Left ventricle myocardium inferior (tissue), 1 donor: ENCODE measurements around the gene WDR82. TPM values are rescaled to one million over a fixed set of nuclear protein-coding genes. Genes with fewer than 3 reads are reported as not detected.

Source experiments
- DNase-seq: peaks from one replicate; pipeline ENCODE4 v3.0.0-alpha.2; 2020
- H3K27ac ChIP-seq: fragments of 200-600 bp; replicated peaks from 2 replicates; pipeline ENCODE4 v1.8.0; 2021
- H3K27me3 ChIP-seq: fragments of 200-600 bp; 2 replicates; pipeline ENCODE4 v1.8.0; 2021; ENCODE audit warnings: low read depth
- H3K36me3 ChIP-seq: fragments of 200-600 bp; 2 replicates; pipeline ENCODE4 v1.8.0; 2021
- H3K4me1 ChIP-seq: fragments of 200-600 bp; 2 replicates; pipeline ENCODE4 v1.8.0; 2021
- H3K4me3 ChIP-seq: fragments of 200-600 bp; 2 replicates; pipeline ENCODE4 v1.8.0; 2021; ENCODE audit warnings: mild to moderate bottlenecking, moderate library complexity
- H3K9me3 ChIP-seq: fragments of 200-600 bp; replicated peaks from 2 replicates; pipeline ENCODE4 v1.8.0; 2021
- intact Hi-C: fragments of 100-400 bp; cut with micrococcal nuclease; formaldehyde crosslinking; loops from one replicate; pipeline ENCODE4 v1.11.0; 2022
- total RNA-seq: library from RNA; stranded (reverse); fragmentation: NEBNext Ultra II Directional; extraction: Animal tissue kit (Norgen Biotek cat#: 25700); gene quantifications from one replicate; pipeline ENCODE4 v1.2.1, GENCODE V29; 2021
- TF ChIP-seq, protein P1 (sequence below): fragments of 200-600 bp; IDR thresholded peaks from 2 replicates; pipeline ENCODE4 v1.8.0; 2021; ENCODE audit warnings: antibody characterized with exemption, mild to moderate bottlenecking, borderline replicate concordance
- donor health status: DM: no; HTN: yes; CAD: no; lungs with severe emphysema.

Gene WDR82
- total RNA-seq, 1 donor from 2014 or later = 61.6 TPM

DNA sequence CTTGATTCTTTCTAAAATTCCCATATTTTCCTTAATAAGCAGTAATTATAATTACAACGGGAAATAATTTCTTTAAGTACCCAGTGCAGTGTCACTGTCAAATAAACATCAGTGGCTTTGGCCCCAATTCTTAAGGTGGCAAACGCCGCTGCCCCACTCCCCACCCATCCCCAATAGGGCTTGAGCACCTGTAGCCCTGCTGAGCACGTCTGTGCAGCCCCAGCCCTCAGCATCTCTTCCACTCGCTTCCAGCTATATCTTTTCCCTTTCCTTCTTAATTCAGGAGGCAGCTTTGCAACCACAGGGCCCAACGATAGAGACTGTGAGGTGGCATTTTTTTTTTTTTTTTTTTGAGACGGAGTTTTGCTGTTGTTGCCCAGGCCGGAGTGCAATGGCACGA is 23.8 kb downstream of the WDR82 start:
- TF ChIP-seq, protein P1, sequence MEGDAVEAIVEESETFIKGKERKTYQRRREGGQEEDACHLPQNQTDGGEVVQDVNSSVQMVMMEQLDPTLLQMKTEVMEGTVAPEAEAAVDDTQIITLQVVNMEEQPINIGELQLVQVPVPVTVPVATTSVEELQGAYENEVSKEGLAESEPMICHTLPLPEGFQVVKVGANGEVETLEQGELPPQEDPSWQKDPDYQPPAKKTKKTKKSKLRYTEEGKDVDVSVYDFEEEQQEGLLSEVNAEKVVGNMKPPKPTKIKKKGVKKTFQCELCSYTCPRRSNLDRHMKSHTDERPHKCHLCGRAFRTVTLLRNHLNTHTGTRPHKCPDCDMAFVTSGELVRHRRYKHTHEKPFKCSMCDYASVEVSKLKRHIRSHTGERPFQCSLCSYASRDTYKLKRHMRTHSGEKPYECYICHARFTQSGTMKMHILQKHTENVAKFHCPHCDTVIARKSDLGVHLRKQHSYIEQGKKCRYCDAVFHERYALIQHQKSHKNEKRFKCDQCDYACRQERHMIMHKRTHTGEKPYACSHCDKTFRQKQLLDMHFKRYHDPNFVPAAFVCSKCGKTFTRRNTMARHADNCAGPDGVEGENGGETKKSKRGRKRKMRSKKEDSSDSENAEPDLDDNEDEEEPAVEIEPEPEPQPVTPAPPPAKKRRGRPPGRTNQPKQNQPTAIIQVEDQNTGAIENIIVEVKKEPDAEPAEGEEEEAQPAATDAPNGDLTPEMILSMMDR = no peak
- Histone ChIP-seq H3K27me3 (no peaks in the 10 kb centered on the region), H3K4me1 (peaks cover 18% of the 10 kb centered on the region), H3K27ac (no peak overlapping the region), H3K9me3 (no peaks in the 10 kb centered on the region), H3K4me3 (no peak overlapping the region), H3K36me3 (peaks cover 95% of the 10 kb centered on the region)
- DNase-seq = no peak
- intact Hi-C loops = no loop called here

DNA sequence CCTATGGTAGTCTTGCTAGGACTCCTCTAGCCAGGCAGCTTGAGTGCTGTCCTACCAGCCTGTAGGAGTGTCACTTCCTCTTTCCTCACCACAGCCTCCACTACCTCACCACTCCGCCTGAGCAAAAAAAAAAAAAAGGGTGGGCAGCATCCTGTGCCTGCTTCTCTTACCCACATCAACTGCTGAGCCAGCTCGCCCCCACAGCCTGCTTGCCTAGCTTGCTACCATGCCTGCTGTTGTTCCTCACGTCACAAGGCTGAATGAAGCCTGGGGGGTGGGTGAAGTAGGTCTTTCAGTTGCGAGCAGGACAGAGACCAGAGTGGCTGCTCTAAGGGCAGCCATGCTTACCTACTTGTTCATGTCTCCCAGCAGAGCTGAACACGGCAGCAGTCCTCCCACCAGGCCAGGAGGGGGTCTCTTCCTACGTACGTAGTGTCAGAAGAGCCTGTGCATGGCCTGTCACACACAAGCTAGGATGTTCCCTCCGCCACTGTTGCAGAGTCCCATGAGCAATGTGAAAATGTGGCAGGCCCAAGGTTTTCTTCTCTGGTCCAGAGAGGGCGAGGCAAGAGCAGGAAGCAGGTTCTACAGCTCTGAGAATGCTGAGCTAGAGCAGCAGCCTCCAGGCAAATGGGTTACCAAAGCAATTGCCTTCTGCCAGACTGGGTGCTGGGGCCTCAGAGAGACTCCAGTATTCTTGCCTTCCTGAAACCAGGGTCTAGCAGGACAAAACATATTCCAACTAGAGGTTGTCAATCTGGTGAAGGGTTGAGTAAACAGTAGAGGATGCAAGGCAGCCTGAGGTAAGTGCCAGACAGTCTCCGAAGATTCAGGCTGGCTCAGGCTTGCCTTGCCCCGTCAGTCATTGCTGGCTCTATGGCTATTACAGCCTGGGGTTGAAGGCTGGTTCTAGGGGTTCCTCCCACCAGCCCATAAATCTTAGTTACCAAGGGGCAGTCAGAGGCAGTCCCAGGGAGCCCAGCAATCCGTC is 24.8 kb downstream of the WDR82 start:
- Histone ChIP-seq H3K4me3 (no peak overlapping the region), H3K9me3 (no peaks in the 10 kb centered on the region), H3K4me1 (peaks cover 24% of the 10 kb centered on the region), H3K27ac (peak overlapping the region; percentile 37), H3K27me3 (no peaks in the 10 kb centered on the region), H3K36me3 (peaks cover 90% of the 10 kb centered on the region)
- TF ChIP-seq, protein P1 = no peak
- no peak for DNase-seq
- intact Hi-C loops = no loop called here

DNA sequence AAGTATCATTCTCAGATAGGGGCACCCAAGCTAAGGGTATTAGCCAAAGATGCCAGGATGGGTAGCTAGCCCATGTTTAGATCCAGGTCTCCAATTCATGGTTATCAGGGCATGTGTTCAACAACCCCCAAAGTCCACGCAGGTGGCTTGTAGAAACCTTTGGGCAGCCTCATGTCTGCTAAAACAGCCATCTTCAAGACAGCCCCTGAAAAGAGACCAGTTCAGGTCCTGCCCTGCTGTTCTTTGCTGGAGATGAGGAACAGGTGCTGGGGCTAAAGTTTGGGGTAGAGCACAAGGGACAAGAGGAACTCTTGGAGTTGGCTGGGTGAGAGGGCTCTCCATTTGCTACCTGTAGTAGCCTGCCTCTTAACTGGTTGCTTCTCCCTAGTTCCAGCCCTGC is 28.3 kb downstream of the WDR82 start:
- H3K4me3 ChIP-seq = no peak overlapping the region
- peaks cover 50% of the 10 kb centered on the region for H3K4me1 ChIP-seq
- H3K36me3 ChIP-seq = peaks cover 58% of the 10 kb centered on the region
- H3K27ac ChIP-seq = no peak overlapping the region
- intact Hi-C loops = no loop called here
- TF ChIP-seq, protein P1 = no peak
- no peak for DNase-seq
- H3K9me3 ChIP-seq = no peaks in the 10 kb centered on the region
- no peaks in the 10 kb centered on the region for H3K27me3 ChIP-seq

DNA sequence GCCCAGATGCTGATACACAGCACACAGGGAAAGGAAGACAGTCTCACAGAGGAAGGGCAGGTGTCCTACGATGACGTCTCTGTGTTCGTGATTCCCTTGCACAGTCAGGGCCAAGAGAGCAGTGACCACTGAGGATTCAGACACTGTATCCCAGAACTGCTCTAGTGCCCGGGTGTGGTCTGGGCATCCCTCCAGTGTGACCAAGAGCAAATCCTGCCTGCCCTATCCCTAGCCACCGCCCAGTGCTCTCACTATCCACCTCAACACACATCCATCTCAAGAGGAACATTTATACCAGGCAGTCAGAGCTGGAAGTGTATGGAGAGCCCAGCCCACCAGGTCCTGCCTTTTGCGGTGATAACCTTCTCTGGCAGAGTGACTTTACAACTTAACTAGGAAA is 28.8 kb downstream of the WDR82 start:
- Histone ChIP-seq H3K4me3 (no peak overlapping the region), H3K27ac (no peak overlapping the region), H3K9me3 (no peaks in the 10 kb centered on the region), H3K27me3 (no peaks in the 10 kb centered on the region), H3K4me1 (peaks cover 54% of the 10 kb centered on the region), H3K36me3 (peaks cover 54% of the 10 kb centered on the region)
- DNase-seq = no peak
- TF ChIP-seq, protein P1 = no peak
- intact Hi-C loops = no loop called here

DNA sequence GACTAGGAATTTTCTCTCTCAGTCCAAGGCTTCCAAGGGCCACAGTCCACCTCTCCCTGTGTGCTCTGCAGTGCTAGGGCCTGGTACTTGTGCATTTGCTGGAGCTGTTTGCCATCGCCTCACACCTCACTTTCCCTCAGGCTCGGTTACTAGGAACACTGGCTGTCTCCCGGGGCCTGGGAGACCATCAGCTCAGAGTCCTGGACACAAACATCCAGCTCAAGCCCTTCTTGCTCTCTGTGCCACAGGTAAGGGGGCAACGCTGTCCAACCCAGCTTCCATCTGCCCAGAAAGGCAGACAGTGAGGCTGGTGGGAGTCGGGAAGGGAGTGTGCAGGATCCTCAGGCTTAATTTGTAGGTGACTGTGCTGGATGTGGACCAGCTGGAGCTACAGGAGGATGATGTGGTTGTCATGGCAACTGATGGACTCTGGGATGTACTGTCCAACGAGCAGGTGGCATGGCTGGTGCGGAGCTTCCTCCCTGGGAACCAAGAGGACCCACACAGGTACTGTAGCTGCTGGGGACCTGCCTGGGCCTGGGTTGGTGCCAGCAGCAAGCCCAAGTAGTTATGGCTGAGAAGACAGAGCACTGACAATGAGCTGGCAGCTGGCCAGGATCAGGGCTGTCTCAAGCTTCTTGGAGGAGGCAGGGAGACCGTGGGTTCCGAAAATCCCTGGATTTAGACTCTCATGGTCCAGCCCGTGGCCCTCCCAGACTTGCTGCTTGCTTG is 29.5 kb downstream of the WDR82 start:
- intact Hi-C loops = no loop called here
- H3K4me1 ChIP-seq = peaks cover 53% of the 10 kb centered on the region
- peak; percentile 59 for DNase-seq
- no peak overlapping the region for H3K4me3 ChIP-seq
- no peaks in the 10 kb centered on the region for H3K9me3 ChIP-seq
- H3K27me3 ChIP-seq = no peaks in the 10 kb centered on the region
- peaks cover 47% of the 10 kb centered on the region for H3K36me3 ChIP-seq
- TF ChIP-seq, protein P1 = no peak
- no peak overlapping the region for H3K27ac ChIP-seq
